Activated B cell treated with CpG ODN at 0.5 μM for 24 hours (primary cell): Measurements from ENCODE around the gene E2F3. TPM values are rescaled to one million over a fixed set of nuclear protein-coding genes. Genes with fewer than 3 reads are reported as not detected.
A peak's percentile ranks its signal among the peaks of the same experiment; 100 is the strongest.
"Not testable (repeated sequence)": the region's sequence is repeated elsewhere in the genome, so short reads cannot be mapped to it uniquely, and the experiment has no call there.

Source experiments
- ATAC-seq: fragments of 200-7000 bp; cut with Tn5 transposase; one replicate; pipeline ENCODE4 v1.10.0; 2021; ENCODE audit warnings: low read depth, mild to moderate bottlenecking, moderate library complexity
- CTCF ChIA-PET: fragments of 350-600 bp; sonication (Branson Sonifier 250); formaldehyde crosslinking; loops from one replicate; lab custom pipeline; 2021; ENCODE audit warnings: antibody characterized with exemption; lab: Charles Lee
- POLR2A ChIA-PET: fragments of 350-600 bp; sonication (Branson Sonifier 250); formaldehyde crosslinking; loops from one replicate; lab custom pipeline; 2021; ENCODE audit warnings: antibody characterized with exemption; lab: Charles Lee
- DNase-seq: peaks from one replicate; pipeline ENCODE4 v3.0.0; 2022
- H3K27ac Mint-ChIP-seq: one replicate; pipeline ENCODE4 v1.8.0; 2020; ENCODE audit warnings: mixed read lengths
- H3K27me3 Mint-ChIP-seq: one replicate; pipeline ENCODE4 v1.8.0; 2021; ENCODE audit warnings: mixed read lengths
- H3K36me3 Mint-ChIP-seq: one replicate; pipeline ENCODE4 v1.8.0; 2021; ENCODE audit warnings: low read depth, mixed read lengths
- H3K4me1 Mint-ChIP-seq: one replicate; pipeline ENCODE4 v1.8.0; 2021; ENCODE audit warnings: mixed read lengths
- H3K4me3 Mint-ChIP-seq: one replicate; pipeline ENCODE4 v1.8.0; 2020; ENCODE audit warnings: mild to moderate bottlenecking, mixed read lengths
- H3K9me3 Mint-ChIP-seq: one replicate; pipeline ENCODE4 v1.8.0; 2020; ENCODE audit warnings: mixed read lengths
- intact Hi-C: fragments of 100-400 bp; cut with micrococcal nuclease; formaldehyde crosslinking; loops from one replicate; pipeline ENCODE4 v1.15.1; 2024
- total RNA-seq: library from RNA; stranded (reverse); gene quantifications from 2 replicates; pipeline ENCODE4 v1.2.3, GENCODE V29; 2022
- TF ChIP-seq, protein P1 (sequence below): fragments of 200-600 bp; IDR thresholded peaks from one replicate; pipeline ENCODE4 v1.8.0; 2022; ENCODE audit warnings: antibody characterized with exemption, mild to moderate bottlenecking

Gene E2F3
- total RNA-seq, 1 donor from 2014 or later = 15.6 TPM

GRCh38 chr6:20509212-20509611, 107.5 kb downstream of the E2F3 start:
- intact Hi-C loops = no loop called here
- no peaks in the 10 kb centered on the region for H3K9me3 Mint-ChIP-seq
- TF ChIP-seq, protein P1, sequence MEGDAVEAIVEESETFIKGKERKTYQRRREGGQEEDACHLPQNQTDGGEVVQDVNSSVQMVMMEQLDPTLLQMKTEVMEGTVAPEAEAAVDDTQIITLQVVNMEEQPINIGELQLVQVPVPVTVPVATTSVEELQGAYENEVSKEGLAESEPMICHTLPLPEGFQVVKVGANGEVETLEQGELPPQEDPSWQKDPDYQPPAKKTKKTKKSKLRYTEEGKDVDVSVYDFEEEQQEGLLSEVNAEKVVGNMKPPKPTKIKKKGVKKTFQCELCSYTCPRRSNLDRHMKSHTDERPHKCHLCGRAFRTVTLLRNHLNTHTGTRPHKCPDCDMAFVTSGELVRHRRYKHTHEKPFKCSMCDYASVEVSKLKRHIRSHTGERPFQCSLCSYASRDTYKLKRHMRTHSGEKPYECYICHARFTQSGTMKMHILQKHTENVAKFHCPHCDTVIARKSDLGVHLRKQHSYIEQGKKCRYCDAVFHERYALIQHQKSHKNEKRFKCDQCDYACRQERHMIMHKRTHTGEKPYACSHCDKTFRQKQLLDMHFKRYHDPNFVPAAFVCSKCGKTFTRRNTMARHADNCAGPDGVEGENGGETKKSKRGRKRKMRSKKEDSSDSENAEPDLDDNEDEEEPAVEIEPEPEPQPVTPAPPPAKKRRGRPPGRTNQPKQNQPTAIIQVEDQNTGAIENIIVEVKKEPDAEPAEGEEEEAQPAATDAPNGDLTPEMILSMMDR = no peak
- no peak overlapping the region for H3K4me3 Mint-ChIP-seq
- H3K27ac Mint-ChIP-seq = no peak overlapping the region
- ChIA-PET CTCF (no interaction called here), POLR2A (no interaction called here)
- ATAC-seq = no peak
- no peak for DNase-seq
- H3K27me3 Mint-ChIP-seq = peaks cover 8% of the 10 kb centered on the region
- H3K4me1 Mint-ChIP-seq = no peaks in the 10 kb centered on the region
- H3K36me3 Mint-ChIP-seq = no peaks in the 10 kb centered on the region

DNA sequence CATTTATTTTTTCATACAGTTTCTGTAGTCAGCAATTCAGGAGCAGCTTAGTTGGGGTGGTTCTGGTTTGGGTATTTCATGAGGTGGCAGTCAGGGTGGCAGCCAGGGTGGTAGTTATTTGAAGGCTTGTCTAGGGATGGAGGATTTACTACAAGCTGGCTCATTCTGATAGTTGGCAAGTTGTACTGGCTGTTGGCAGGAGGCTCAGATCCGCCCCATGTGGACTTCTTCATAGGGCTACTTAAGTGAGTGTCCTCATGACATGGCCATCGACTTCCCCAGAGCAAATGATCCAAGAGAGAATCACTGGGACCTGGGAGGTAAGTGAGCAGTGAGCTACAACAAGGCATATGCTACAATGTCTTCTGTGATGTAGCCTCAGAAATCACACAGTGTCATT, 110.2 kb downstream of the E2F3 start:
- Mint-ChIP-seq H3K27ac (no peak overlapping the region), H3K9me3 (no peaks in the 10 kb centered on the region), H3K27me3 (peaks cover 10% of the 10 kb centered on the region), H3K36me3 (no peaks in the 10 kb centered on the region), H3K4me3 (no peak overlapping the region), H3K4me1 (no peaks in the 10 kb centered on the region)
- ChIA-PET CTCF (no interaction called here), POLR2A (no interaction called here)
- TF ChIP-seq, protein P1 = no peak
- ATAC-seq (no peak), DNase-seq (no peak)
- intact Hi-C loops = no loop called here

DNA sequence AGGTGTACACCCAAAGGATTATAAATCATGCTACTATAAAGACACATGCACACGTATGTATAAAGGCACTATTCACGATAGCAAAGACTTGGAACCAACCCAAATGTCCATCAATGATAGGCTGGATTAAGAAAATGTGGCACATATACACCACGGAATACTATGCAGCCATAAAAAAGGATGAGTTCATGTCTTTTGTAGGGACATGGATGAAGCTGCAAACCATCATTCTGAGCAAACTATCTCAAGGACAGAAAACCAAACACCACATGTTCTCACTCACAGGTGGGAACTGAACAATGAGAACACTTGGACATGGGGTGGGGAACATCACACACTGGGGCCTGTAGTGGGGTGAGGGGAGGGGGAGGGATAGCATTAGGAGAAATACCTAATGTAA, 123.5 kb downstream of the E2F3 start:
- H3K36me3 Mint-ChIP-seq, DNase-seq, ATAC-seq, H3K4me3 Mint-ChIP-seq, H3K9me3 Mint-ChIP-seq, H3K4me1 Mint-ChIP-seq, H3K27ac Mint-ChIP-seq, POLR2A ChIA-PET, CTCF ChIA-PET, intact Hi-C loops: not testable (repeated sequence)
- H3K27me3 Mint-ChIP-seq = peaks cover 11% of the 10 kb centered on the region

DNA sequence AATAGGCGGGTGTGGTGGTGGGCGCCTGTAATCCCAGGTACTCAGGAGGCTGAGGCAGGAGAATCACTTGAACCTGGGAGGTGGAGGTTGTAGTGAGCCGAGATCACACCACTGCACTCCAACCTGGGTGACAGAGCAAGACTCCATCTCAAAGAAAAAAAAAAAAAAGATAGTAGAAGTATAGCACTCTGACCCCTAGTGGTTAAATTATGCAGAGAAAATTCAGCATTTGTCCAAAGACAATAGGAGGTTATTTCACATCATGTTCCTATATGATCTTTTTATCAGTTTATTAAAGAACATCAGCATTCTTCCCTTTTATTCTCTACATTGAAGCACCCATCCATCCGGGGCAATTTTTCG, 127.4 kb downstream of the E2F3 start:
- H3K27ac Mint-ChIP-seq = not testable (repeated sequence)

DNA sequence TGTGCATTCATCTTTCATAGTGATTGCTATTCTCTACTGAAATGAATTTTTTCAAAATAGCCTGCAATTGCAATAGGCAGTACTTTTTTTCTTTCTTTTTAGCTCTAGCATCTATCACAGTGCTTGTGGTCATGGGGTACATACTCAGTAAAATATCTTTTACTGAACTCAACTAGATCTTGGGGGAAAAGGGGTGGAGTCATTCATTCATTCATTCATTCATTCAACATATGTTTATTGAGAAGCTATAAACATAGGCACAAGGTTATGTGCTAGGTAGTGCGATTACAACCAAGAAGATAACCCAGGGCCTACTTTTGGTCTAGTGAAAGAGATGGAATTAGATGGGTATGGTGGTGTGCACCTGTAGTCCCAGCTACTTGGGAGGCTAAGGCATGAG, 131.2 kb downstream of the E2F3 start:
- ChIA-PET CTCF (interaction anchor here (0.9 to 3.2 kb wide), 3 partner anchors 10 to 240 kb away, joined by 3 to 11 read pairs (median 4); no protein-coding TSS in a partner anchor), POLR2A (interaction anchor here (1.0 kb wide), 2 partner anchors 129 to 130 kb away, joined by 5 to 7 read pairs; no protein-coding TSS in a partner anchor)
- H3K4me3 Mint-ChIP-seq = no peak overlapping the region
- intact Hi-C loops = no loop called here
- H3K27me3 Mint-ChIP-seq = no peaks in the 10 kb centered on the region
- no peak for ATAC-seq
- H3K27ac Mint-ChIP-seq = no peak overlapping the region
- H3K4me1 Mint-ChIP-seq = peaks cover 31% of the 10 kb centered on the region
- peaks cover 22% of the 10 kb centered on the region for H3K36me3 Mint-ChIP-seq
- TF ChIP-seq, protein P1 = no peak
- no peaks in the 10 kb centered on the region for H3K9me3 Mint-ChIP-seq
- no peak for DNase-seq

More for the DNA sequence above, 127.4 kb downstream of the E2F3 start:
- ATAC-seq = peak; percentile 76
- H3K9me3 Mint-ChIP-seq, intact Hi-C loops, H3K27me3 Mint-ChIP-seq, DNase-seq, H3K36me3 Mint-ChIP-seq, H3K4me1 Mint-ChIP-seq: not testable (repeated sequence)
- POLR2A ChIA-PET = interaction anchor here (1.0 kb wide), 1 partner anchor 209 kb away, joined by 3 read pairs; no protein-coding TSS in a partner anchor
- CTCF ChIA-PET = interaction anchor here (1.4 to 2.5 kb wide), 7 partner anchors 124 to 243 kb away, joined by 6 to 34 read pairs (median 16); no protein-coding TSS in a partner anchor
- H3K4me3 Mint-ChIP-seq = peak overlapping the region; percentile 35

DNA sequence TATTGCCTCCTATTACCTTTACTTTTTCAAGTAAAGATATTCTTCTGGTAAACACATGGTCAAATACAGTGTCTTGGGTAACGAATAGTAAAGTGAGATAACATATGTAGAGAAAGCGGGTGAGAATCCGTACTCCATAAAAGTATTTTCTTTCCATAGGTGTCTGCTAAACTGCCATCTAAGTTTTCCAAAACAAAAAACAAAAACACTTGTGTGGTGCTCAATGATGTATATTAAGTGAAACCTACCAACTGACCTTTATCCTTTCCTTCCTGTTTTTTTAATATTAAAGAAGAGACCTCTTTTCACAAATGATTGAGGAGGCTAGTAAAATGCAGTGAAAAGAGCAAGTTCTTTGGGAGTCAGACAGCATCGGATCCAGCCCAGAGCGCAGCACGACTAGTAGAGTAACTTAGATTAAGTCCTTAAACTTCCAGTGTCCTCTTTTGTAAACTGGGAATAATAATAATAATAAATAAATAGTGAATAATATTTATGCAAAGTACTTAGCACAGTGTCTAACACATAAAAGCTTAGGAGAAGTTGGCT, 132.1 kb downstream of the E2F3 start:
- TF ChIP-seq, protein P1 = no peak
- H3K4me1 Mint-ChIP-seq = peaks cover 26% of the 10 kb centered on the region
- H3K4me3 Mint-ChIP-seq = peak overlapping the region; percentile 98
- ATAC-seq (no peak), DNase-seq (no peak)
- intact Hi-C loops = loop anchor here (1.0 kb wide), 3 partner anchors 131 to 321 kb away; no protein-coding TSS in a partner anchor
- POLR2A ChIA-PET = interaction anchor here (0.6 to 1.9 kb wide), 5 partner anchors 129 to 1054 kb away, joined by 3 to 9 read pairs (median 7); no protein-coding TSS in a partner anchor
- CTCF ChIA-PET = interaction anchor here (1.2 to 3.2 kb wide), 2 partner anchors 129 to 1055 kb away, joined by 3 to 11 read pairs; no protein-coding TSS in a partner anchor
- peak overlapping the region; percentile 96 for H3K27ac Mint-ChIP-seq
- H3K27me3 Mint-ChIP-seq = no peaks in the 10 kb centered on the region
- peaks cover 29% of the 10 kb centered on the region for H3K36me3 Mint-ChIP-seq
- H3K9me3 Mint-ChIP-seq = no peaks in the 10 kb centered on the region
